Mucosa of descending colon (tissue), 3 donors: ENCODE measurements around the gene DLG1. TPM values are rescaled to one million over a fixed set of nuclear protein-coding genes. Genes with fewer than 3 reads are reported as not detected.
A peak's percentile ranks its signal among the peaks of the same experiment; 100 is the strongest.

Experiments
- ATAC-seq: fragments of 200-7000 bp; cut with Tn5 transposase; one replicate; pipeline ENCODE4 v1.9.1; 2020; ENCODE audit warnings: mild to moderate bottlenecking, moderate library complexity
- DNase-seq, 3 donors: peaks; one replicate each; pipeline ENCODE4 v3.0.0-alpha.2; 2020
- H3K36me3 ChIP-seq: fragments of 200-600 bp; one replicate; pipeline ENCODE4 v1.8.0; 2021; ENCODE audit warnings: low read depth, mild to moderate bottlenecking
- H3K4me1 ChIP-seq: fragments of 200-600 bp; one replicate; pipeline ENCODE4 v1.8.0; 2021; ENCODE audit warnings: low read depth, mild to moderate bottlenecking
- H3K4me3 ChIP-seq: fragments of 200-600 bp; one replicate; pipeline ENCODE4 v1.8.0; 2021; ENCODE audit warnings: mild to moderate bottlenecking
- H3K9me3 ChIP-seq: fragments of 200-600 bp; one replicate; pipeline ENCODE4 v1.8.0; 2021; ENCODE audit warnings: mild to moderate bottlenecking
- intact Hi-C, 2 donors: fragments of 100-400 bp; cut with DNase I in 1 of 2; cut with micrococcal nuclease in 1 of 2; formaldehyde crosslinking; loops; one replicate each; pipeline versions ENCODE4 v1.11.0 to v1.11.1; 2022; cut with DNase I, micrococcal nuclease
- total RNA-seq, 3 donors: library from RNA; stranded (reverse); fragmentation: NEBNext Ultra II Directional in 2 of 3; extraction: Animal tissue kit (Norgen Biotek cat#: 25700) in 2 of 3; gene quantifications; one replicate each; pipeline versions ENCODE4 v1.2.1 to v1.2.4, GENCODE V29; 2021 to 2023
- TF ChIP-seq, protein P1 (sequence below): fragments of 200-600 bp; IDR thresholded peaks from one replicate; pipeline ENCODE4 v1.8.0; 2022; ENCODE audit warnings: antibody characterized with exemption, mild to moderate bottlenecking
- donor health status: DM: no; HTN: no; CAD: no; lungs with moderate emphysema.
- donor health status: DM: no; HTN: no; CAD: no.
- donor health status: DM: no; HTN: yes; CAD: no.

Gene DLG1
- total RNA-seq, 3 donors from 2014 or later: 107 to 163 (median 134) TPM

- TF ChIP-seq, protein P1, sequence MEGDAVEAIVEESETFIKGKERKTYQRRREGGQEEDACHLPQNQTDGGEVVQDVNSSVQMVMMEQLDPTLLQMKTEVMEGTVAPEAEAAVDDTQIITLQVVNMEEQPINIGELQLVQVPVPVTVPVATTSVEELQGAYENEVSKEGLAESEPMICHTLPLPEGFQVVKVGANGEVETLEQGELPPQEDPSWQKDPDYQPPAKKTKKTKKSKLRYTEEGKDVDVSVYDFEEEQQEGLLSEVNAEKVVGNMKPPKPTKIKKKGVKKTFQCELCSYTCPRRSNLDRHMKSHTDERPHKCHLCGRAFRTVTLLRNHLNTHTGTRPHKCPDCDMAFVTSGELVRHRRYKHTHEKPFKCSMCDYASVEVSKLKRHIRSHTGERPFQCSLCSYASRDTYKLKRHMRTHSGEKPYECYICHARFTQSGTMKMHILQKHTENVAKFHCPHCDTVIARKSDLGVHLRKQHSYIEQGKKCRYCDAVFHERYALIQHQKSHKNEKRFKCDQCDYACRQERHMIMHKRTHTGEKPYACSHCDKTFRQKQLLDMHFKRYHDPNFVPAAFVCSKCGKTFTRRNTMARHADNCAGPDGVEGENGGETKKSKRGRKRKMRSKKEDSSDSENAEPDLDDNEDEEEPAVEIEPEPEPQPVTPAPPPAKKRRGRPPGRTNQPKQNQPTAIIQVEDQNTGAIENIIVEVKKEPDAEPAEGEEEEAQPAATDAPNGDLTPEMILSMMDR: no peak
- peaks cover 7% of the 10 kb centered on the region for H3K4me1 ChIP-seq
- no peak for DNase-seq
- no peak overlapping the region for H3K4me3 ChIP-seq
- intact Hi-C loops: loop anchor here in 1 of 2 donors (10.0 kb wide), 1 partner anchor 183 kb away; no protein-coding TSS in a partner anchor
- no peaks in the 10 kb centered on the region for H3K9me3 ChIP-seq
- no peaks in the 10 kb centered on the region for H3K36me3 ChIP-seq
- no peak for ATAC-seq
Observed at GRCh38 chr3:197001972-197002700, 296.3 kb downstream of the DLG1 start.

DNA sequence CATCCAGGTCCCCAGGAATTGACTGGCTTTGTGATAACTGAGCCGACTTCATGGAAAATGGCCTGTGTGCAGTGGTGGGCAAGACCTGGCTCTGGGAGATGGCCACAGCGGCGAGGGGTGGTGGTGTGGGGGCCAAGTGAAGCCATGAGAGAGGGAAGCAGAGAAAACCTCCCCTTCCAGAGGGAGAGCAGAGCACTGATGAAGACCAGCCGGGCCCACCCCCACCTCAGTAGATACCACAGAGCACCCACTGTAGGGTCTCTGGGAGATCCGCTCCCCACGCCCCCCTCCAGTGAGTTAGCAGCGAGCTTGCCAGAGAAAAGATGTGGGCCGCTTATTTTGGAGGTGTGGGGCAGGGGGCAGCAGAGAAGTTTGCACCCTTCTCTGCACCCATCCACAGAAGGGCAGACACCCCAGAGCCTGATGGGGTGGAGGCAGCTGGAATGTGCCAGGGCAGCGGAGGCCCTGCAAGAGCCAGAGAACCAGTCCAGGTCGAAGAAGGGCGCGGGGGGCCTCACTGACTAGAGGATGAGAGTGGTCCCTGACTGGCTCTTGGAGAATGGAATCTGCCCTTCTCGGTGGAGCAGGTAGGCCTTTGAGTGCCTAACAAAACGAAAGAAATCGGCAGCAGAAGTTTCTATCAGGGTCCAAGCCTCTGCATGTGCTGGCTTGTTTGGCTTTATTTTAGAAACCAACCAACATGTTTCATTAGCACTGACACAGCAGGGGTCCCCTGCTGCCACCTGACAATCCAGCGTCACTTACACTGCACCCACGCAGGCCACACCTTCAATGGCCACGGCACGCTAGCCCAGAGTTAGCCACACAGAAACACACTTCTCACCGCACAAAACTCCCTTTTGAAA lies 297.1 kb downstream of the DLG1 start:
- H3K4me3 ChIP-seq: no peak overlapping the region
- no peaks in the 10 kb centered on the region for H3K9me3 ChIP-seq
- H3K4me1 ChIP-seq: peaks cover 7% of the 10 kb centered on the region
- intact Hi-C loops: loop anchor here in 1 of 2 donors (10.0 kb wide), 1 partner anchor 183 kb away; no protein-coding TSS in a partner anchor
- TF ChIP-seq, protein P1: no peak
- no peaks in the 10 kb centered on the region for H3K36me3 ChIP-seq
- DNase-seq: peak in 1 of 3 donors; percentile 27
- ATAC-seq: no peak

DNA sequence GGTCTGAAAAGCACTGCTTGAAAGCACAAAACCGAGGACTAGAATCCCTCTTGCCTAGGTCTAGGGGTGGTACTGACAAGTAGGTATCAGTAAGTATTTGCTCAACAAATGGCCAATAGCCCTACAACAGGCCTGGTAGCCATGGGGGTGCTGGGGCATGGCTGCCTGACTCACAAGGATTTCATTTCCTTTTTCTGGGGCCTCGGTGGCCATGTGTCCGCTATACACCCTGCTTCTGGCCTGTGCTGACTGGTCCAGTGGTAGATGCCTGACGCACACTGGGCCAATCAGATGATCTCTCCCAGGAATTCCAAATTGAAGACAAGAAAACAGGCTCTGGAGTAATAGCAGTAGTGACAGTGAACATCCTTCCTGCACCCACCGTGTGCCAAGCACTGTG lies 298.2 kb downstream of the DLG1 start:
- TF ChIP-seq, protein P1: no peak
- no peaks in the 10 kb centered on the region for H3K9me3 ChIP-seq
- intact Hi-C loops: loop anchor here in 1 of 2 donors (10.0 kb wide), 1 partner anchor 185 kb away; no protein-coding TSS in a partner anchor
- DNase-seq (peak in 1 of 3 donors; percentile 7), ATAC-seq (no peak)
- H3K4me3 ChIP-seq: no peak overlapping the region
- no peaks in the 10 kb centered on the region for H3K36me3 ChIP-seq
- H3K4me1 ChIP-seq: peaks cover 7% of the 10 kb centered on the region

GRCh38 chr3:196998966-196999760 lies 299.2 kb downstream of the DLG1 start:
- H3K4me3 ChIP-seq: no peak overlapping the region
- peak in 1 of 3 donors; percentile 19 for DNase-seq
- H3K4me1 ChIP-seq: peaks cover 5% of the 10 kb centered on the region
- TF ChIP-seq, protein P1: no peak
- ATAC-seq: no peak
- no peaks in the 10 kb centered on the region for H3K36me3 ChIP-seq
- intact Hi-C loops: no loop called here
- H3K9me3 ChIP-seq: no peaks in the 10 kb centered on the region

GRCh38 chr3:196997311-196997710 lies 301.1 kb downstream of the DLG1 start:
- TF ChIP-seq, protein P1: no peak
- ATAC-seq (no peak), DNase-seq (peak in 1 of 3 donors; percentile 3)
- Histone ChIP-seq H3K4me1 (no peaks in the 10 kb centered on the region), H3K4me3 (no peak overlapping the region), H3K9me3 (no peaks in the 10 kb centered on the region), H3K36me3 (no peaks in the 10 kb centered on the region)
- intact Hi-C loops: no loop called here
